CD4-positive, alpha-beta T cell treated with Interleukin-12 subunit alpha and Interleukin-12 subunit beta, for 1 hour (primary cell): ENCODE data around the gene HNF1B.

Source experiments
- DNase-seq: peaks from one replicate; pipeline ENCODE4 v3.0.0-alpha.2; 2020

The HNF1B gene

GRCh38 chr17:37761059-37761458 is 16.2 kb upstream of the HNF1B start:
- DNase-seq = no peak

DNA sequence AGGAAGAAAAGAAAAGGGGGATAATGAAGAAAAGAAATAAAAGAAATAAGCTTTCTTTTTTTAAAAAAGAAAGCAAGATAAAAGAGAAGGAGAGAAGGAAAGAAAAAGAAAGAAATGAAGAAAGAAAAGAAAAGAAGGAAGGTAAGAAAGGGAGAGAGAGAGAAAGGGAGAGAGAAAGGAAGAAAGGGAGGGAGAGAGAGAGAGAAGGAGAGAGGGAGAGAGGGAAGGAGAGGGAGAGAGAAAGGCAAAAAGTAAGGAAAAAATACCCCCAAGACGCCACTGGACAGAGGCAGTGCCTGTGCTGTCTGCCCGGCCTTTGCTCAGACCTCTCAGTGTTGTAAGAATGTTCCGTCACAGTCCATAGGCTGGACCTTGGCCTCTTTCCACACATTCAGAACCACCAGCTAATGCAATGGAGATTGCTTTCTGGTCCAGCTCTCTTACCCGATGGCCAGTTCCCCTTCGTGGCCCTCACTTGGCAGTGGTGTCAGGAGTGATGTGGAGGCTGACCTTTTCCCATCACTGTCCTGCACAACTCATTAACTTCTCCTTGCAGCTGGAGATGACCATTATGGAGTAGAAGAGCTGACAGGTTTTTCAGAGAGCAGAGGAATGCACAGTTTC is 14.3 kb upstream of the HNF1B start:
- DNase-seq = no peak

DNA sequence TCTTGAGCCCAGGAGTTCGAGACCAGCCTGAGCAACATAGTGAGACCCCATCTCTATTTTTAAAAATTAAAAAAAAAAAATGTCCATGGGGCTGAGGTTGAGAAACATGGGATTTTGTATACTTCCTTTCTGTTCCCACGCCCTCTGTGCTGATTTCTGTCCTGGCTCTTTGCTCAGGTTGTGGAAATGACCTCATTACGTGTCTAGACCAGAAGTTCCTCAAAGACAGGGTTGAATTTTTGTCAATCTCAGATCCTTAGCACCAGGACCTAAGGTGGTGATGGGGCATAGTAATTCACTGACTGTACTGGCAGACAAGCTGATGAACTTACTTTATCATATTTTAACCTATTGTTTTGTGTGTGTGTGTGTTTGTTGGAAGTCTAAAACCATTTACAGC is 11.2 kb upstream of the HNF1B start:
- no peak for DNase-seq

DNA sequence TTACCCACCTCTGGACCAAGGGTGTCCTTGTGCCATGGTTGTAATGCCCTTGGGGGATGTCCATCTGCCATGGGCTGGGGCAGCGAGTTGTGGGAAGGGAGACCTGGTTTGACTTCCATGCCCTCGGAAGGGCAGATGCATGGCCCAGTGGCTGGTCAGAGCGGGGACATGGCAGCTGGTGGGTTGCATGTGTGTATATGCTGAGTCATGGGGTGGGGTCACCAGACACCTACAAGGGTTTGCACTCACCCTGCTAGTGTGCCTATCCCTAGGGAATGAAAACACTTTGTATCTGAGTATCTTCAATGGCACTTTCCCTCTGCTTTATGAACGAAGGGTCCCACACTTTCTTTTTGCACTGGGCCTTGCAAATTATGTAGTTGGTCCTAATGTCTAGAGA is 10.6 kb upstream of the HNF1B start:
- no peak for DNase-seq

GRCh38 chr17:37754363-37754762 is 9.5 kb upstream of the HNF1B start:
- no peak for DNase-seq

DNA sequence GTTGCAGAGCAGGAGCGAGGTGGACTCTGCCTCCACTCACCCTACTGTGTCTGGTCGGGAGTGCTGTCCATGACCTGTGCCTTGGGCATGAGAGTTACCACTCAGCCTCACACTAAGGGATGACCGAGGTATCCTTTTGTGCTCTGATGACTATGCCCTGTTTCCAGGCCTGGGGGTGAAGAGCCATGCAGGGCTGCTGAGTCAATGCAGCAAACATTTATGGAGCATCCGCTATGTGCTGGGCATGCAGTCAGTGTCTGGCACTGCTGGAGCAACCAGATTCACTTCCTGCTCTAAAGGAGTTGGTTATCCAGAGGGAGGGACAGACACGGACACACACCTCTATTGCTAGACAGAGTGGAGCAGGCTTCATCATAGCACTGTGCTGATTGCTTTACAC is 7.6 kb upstream of the HNF1B start:
- DNase-seq = no peak

DNA sequence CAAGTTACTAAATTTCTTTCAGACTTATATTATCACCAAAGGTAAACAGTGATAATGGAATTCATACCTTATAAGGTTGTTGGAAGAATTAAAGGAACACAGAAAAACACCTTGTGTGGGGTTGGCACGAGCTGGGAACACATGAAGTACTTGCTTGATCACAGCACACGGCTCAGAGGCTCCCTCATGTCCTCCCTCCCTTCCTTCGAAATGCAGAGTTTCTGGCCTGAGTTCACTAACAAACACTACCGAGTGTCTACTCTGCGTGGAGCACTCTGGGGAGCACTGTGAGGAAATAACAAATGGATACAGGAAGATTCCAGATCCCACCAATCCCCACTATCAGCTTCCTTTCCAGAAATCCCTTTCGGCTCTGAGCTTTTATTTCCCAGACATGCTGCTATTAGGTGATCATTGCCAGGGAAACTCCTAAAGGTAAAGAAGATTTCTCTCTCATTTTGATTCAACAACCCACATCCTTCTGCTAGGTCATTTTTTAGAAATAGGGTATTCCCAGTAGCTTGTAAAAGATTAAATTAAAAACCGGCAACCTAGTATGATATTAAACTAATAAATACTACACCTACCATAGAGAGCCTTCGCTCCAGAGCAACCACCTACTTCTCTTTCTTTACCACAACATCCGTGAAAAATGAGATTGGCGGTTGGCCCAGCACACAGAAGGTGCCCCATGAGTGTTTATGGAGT is 6.1 kb upstream of the HNF1B start:
- DNase-seq = no peak

GRCh38 chr17:37750292-37750691 is 5.4 kb upstream of the HNF1B start:
- DNase-seq = no peak

- no peak for DNase-seq
These were observed 2.4 kb upstream of the HNF1B start for GRCh38 chr17:37747222-37747621.

GRCh38 chr17:37746617-37747016 is 1.8 kb upstream of the HNF1B start:
- DNase-seq = no peak

DNA sequence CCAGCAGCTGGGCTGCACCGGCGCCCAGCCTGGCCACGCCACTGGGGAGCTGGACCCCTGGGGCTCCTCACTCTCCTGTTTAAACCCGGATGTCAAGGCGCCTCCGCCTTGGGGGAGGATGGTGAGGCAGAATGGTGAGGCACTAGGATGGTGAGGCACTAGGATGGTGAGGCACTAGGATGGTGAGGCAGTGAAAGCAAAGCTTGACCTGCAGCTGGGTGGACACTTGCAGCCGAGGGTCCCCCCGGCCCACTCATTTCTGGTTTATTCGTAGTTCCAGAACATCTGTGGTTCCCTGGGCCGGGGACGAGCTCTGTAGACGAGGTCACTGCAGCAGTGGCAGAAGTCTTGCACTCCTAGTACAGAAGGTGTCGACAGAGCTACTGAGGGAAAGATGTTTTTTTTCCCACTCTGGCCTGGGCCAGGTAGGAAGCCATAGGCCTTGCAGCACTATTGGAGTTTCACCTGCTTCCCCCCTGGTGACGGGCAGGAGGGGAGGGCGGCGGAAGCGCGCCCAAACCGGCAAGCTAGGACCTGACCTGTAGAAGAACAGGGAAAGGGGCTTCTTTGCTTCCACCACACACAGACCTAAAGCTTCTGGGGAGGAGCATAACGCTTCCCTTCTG is 1.1 kb upstream of the HNF1B start:
- DNase-seq = no peak

- no peak for DNase-seq
These were observed 279 bp downstream of the HNF1B start for GRCh38 chr17:37744633-37744927.

GRCh38 chr17:37743875-37744632 is 805 bp downstream of the HNF1B start:
- no peak for DNase-seq

DNA sequence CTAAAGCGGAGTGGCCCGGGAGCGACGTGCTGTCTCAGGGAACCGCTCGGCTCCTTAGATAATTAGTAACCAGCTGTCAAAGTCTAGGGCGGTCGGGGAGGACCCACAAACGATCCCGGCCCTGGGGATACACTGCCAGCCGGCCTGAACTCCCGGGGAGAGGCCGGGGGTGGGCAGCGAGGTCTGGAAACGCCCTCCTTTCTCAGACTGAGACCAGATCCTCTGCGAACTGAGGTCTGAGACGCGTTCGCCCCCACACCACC is 1.3 kb downstream of the HNF1B start:
- DNase-seq = no peak

DNA sequence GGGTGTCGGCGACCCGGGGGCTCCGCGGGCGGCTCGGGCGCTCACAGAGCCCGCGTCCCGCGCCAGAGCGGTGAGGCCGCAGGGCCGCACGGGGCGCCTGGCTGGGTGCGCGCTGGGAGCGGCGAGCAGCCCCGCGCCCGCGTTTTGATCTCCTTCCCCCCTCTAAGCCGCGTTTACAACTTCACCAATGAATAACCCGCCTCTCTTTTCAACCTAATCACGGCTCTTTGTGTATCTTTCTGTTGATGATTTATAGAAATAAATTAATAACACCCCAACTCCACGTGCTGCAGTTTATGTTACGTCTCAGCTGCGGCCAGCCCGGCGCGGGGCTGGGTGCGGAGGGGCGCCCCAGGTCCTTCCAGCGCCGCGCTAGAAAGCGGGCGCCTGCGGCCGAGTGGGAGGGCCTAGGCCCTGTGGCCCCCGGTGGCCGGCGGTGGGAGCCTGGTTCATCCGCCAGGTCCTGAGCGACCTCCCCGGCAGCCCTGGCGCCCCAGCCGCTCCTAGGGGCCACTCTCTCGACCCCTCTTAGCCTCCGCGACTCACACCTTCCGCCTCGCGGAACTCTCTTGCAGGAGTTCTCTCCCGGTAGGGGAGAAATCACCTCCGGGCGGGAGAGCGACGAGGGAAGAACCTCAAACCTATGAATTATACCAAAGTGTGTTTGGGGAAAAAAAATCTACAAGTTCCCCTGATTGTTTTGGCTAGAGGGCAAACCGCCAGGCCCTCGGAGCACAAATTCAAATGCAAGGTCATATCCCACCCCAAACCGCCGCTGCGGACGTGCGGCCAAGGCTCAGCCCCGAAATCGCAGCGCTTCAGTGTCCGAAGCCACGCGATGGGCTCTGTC is 1.9 kb downstream of the HNF1B start:
- DNase-seq = no peak

- DNase-seq = no peak
These were observed 2.6 kb downstream of the HNF1B start for GRCh38 chr17:37742116-37742761.

- DNase-seq = no peak
These were observed 3.3 kb downstream of the HNF1B start for GRCh38 chr17:37741341-37742115.

GRCh38 chr17:37740915-37741314 is 3.9 kb downstream of the HNF1B start:
- DNase-seq = no peak

GRCh38 chr17:37737971-37738370 is 6.9 kb downstream of the HNF1B start:
- no peak for DNase-seq

DNA sequence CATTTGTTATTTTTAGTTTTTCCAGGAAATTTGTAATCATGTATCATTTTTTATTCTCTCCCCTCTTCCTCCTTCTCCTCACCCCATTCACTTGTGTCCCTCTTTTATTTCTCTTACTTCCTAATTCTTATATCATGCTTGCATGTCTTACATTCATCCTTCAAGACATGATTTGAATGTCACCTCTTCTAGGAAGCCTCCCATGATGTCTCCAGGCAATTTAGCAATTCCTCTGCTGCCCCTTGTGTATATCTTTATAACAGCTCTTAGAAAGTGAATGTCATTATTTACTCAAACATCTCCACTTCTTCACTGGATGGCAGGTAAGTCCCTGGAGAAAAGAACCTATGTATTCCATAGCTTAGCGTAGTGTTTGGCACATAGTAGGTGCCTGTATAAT is 7.8 kb downstream of the HNF1B start:
- no peak for DNase-seq

DNA sequence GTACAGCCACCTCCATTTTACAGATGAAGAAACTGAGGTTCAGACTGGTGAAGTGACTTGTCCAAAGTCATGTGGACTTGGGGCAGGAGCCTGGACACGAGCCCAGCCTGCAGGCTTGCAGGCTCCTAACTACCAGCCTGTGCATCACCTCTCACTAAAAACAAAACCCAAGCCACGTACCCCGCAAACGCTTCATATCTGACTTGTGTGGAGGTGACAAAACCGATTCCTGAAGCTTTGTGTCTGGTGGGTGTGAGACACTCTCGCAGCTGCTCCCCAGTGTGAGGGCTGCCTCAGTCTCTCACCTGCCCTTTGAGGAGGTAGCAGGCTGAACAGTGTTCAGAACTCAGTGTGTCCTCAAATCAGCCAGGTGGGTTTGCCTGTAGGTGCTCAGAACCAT is 8.4 kb downstream of the HNF1B start:
- DNase-seq = no peak

DNA sequence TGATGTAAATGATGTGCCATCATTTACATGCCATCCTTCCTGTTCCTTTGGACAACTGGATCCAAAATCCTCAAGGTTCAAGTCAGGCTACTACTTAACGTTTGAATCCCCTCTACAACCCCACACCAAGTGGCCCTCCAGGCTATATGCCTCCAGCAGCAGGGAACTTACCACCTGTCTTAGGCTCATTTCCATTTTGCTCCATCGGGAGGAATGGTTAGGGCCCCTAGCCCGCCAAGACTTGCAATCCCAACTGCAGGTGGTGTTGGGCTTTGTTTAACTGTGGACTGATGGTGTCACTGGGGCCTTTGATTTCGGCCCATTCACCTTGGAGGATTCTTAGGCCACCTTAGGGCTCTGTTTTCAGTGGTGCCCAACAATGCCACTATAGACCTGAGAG is 9.7 kb downstream of the HNF1B start:
- no peak for DNase-seq
